HG03045 (cell line): ENCODE data around the gene JAKMIP2.
"Not testable (repeated sequence)": the region's sequence is repeated elsewhere in the genome, so short reads cannot be mapped to it uniquely, and the experiment has no call there.

Experiments
- ATAC-seq: cut with Tn5 transposase; IDR thresholded peaks from one replicate; pipeline ENCODE4 v1.9.1; 2021; ENCODE audit warnings: mild to moderate bottlenecking, moderate library complexity; ENCODE audit not compliant: unreplicated experiment

The JAKMIP2 gene

GRCh38 chr5:147750065-147750464, 32.5 kb downstream of the JAKMIP2 start:
- no peak for ATAC-seq

DNA sequence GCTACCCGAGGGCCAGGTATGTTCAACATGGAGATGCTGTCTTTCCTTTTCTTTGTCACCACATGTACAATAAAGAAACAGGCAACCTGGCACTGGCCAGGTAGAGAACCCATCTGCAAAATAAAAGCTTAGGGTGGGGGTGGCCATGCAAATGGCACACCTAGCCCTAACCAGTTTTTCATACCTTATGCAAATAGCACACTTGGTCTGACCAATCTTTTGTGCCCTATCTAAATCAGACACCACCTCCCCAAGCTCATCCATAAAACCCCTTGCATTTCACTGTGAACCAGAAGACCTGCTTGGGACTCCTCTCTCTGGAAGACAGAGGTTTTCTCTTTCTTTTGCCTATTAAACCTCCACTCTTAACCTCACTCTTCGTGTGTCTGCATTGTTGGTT, 33.9 kb downstream of the JAKMIP2 start:
- ATAC-seq, result no peak

DNA sequence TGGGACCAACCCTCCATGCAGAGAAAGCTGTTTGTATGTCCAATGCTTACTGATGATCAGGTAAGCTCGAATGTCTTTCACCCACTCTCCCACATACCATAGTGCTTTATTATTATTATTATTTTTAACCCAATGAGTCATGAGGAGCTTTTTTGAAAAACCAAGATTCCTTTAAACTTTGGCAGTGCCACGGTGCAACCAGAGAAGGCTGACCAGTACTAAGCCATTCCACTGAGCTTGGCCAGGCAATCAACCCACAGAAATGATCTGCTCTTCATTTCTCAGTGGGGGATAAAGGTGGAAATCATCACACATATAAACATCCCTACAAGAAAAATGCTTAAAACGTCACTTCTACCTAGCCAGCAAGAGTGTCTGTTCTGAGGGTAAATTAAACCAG, 35.5 kb downstream of the JAKMIP2 start:
- no peak for ATAC-seq

GRCh38 chr5:147743678-147744374, 38.7 kb downstream of the JAKMIP2 start:
- no peak for ATAC-seq

- ATAC-seq, result no peak
Measured at GRCh38 chr5:147743012-147743411, 39.5 kb downstream of the JAKMIP2 start.

GRCh38 chr5:147742151-147742550, 40.4 kb downstream of the JAKMIP2 start:
- ATAC-seq, result no peak

DNA sequence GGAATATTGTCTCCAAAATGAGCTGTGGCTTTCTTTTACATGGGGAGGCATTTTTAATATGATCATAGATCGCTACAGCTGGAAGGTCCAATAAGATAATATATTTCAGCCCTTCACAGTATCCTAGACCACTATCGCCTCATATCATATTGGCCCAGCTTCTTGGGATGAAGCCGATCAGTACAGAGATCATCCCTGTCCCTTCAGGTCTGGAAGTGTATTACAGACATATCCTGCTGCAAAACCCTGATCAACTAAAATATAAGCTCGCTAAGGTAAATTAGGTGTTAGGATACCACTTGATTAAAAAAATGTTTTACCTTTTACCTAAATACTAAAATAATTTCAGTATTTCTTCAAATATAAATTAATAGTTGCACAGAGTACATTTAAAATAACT, 41.7 kb downstream of the JAKMIP2 start:
- ATAC-seq, result no peak

GRCh38 chr5:147737921-147738320, 44.6 kb downstream of the JAKMIP2 start:
- ATAC-seq, result no peak

GRCh38 chr5:147735621-147736125, 46.9 kb downstream of the JAKMIP2 start:
- no peak for ATAC-seq

DNA sequence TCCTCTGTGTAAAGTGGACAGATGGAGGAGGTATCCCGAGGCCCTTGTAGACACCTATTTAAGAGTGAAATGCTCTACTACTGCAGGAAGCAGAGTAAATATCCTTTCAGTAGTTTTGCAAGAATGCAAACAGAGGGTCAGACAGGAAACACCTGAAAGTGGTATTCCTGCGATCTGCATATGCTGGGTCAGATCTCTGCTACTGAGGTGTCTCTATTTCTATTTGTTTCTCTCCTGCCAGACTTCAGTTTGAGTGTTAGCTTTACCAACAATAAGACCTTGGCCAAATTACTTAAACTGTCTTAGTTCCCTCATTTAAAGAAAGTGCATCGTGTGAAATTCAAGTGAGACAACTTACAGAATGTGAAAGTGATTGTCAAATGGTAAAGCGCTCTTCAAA, 47.6 kb downstream of the JAKMIP2 start:
- ATAC-seq, result no peak

DNA sequence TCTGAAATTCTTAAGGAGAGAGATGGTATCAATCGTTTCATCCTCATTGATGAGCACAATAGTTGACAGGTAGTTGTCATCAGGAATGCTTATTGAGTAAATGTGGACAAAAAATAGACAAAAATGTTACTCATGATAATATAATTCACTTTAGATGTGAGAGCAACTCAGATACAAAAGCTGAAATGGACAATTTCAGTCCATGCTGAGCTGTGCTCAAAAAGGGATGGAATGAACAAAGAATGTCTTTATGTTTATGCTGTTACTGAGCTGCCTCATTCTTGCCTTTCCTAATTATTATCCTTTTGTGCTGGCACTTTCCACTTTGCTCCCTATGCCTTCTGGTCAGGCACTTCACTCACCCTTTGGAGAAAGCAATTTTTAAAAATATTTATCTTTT, 49.5 kb downstream of the JAKMIP2 start:
- no peak for ATAC-seq

GRCh38 chr5:147732291-147732883, 50.1 kb downstream of the JAKMIP2 start:
- ATAC-seq, result no peak

DNA sequence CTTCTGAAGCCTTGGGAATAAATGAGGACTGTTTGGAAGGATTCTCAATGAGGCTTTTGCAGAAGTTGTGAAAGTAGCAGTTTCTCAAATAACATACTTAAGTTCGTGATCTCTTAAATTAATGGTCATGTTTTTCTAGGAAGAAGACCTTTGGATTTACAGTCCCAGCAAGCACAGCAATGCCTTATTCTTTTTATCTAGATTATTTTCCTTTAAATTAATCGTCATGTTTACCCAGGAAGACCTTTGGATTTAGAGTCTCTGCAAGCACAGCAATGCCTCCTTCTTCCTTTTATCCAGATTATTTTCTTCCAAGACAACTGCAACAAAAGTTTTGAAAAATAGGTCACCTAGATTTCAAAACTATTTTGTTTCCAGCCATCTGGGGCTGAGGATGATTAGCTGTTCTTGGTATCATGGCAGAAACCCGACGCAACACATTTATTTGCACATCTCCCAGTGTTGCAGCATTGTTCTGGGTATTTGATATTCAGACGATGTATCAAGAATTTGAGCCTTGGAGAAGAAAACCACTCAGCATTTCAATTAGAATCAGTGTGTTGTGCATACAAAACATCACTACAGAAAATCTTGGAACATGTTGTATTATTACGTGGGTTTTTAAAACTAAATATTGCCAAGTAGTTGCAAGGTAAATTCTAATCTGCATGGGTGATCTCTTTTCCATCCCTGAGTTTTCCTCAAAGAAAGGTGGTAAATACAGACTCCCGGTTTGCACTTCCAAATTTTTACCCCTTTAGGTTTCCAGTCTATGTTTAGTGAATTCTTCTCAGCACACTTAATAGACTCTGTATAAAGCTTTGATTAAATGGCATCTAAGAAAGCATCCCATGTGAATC, 50.9 kb downstream of the JAKMIP2 start:
- no peak for ATAC-seq

DNA sequence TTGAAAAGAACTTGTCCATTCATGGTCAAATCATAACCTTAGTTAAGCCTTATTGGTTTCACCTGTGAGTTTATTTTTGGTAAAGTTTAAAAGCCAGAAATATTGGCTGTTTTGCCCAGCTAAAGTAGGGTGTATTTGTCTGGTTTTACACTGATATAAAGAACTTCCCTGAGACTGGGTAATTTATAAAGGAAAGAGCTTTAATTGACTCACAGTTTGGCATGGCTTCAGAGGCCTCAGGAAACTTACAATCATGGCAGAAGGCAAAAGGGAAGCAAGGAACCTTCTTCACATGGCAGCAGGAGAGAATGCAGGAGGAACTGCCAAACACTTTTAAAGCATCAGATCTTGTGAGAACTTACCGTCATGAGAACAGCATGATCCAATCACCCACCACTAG, 55.3 kb downstream of the JAKMIP2 start:
- no peak for ATAC-seq

DNA sequence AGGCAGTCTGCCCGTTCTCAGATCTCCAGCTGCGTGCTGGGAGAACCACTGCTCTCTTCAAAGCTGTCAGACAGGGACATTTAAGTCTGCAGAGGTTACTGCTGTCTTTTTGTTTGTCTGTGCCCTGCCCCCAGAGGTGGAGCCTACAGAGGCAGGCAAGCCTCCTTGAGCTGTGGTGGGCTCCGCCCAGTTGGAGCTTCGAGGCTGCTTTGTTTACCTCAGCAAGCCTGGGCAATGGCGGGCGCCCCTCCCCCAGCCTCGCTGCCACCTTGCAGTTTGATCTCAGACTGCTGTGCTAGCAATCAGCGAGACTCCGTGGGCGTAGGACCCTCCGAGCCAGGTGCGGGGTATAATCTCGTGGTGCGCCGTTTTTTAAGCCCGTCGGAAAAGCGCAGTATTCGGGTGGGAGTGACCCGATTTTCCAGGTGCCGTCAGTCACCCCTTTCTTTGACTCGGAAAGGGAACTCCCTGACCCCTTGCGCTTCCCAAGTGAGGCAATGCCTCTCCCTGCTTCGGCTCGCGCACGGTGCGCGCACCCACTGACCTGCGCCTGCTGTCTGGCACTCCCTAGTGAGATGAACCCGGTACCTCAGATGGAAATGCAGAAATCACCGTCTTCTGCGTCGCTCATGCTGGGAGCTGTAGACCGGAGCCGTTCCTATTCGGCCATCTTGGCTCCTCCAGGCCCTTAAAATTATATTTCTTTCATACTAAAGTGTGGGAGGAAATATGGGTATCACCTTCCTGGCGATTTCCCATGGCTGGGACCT, 61.2 kb downstream of the JAKMIP2 start:
- ATAC-seq, result not testable (repeated sequence)

DNA sequence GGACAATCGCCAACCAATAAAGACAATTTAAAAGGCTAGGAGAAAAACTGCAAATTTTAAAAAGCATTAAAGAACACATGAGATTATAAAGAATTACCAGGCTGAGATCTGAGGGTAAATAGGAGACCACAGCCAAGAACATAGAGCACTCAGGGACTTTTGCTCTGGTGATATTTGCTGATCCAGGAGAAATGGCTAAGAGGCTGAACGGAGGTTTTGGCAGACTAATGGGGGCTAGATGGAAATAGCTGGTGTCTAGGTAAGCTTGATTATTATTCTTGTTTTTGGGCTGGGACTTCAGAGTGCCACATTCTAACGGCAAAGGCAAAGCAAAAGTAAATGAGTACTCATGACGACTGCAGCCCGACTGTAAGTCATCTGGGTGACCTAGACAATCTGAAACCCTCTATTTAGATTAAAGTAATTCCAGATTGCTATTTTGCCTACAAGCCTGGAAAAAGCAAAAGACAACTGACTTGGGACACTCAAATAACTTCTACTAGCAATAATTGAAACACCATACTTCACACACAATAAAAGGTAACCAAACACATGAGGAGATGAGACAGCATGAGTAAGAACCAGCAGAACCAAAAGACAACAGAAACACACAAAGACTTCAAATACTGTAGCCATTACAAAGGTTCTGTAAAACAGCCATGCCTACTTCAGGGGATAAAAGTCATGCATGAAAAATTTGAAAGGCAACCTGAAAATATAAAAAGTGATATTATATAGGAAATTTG, 68.8 kb downstream of the JAKMIP2 start:
- ATAC-seq, result no peak

GRCh38 chr5:147712598-147712997, 69.9 kb downstream of the JAKMIP2 start:
- ATAC-seq, result no peak

GRCh38 chr5:147712019-147712418, 70.5 kb downstream of the JAKMIP2 start:
- ATAC-seq, result no peak

DNA sequence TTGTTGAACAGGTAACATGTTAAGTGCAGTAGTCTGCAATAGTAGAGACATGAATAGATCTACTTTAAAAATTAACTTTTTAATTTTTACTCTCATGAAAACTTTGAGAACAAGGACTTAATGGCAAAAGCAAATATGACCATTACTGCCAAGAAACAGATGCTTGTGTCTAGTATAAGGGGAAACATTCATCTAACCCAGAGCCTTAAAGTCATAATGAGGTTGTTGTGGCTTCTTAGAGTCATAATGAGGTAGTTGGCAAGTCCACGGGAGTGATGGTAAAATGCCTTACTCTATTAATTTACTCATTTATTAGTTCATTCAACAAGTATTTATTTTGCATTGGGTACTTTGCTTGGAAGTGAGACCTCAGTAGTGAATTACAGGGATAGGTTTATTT, 71.5 kb downstream of the JAKMIP2 start:
- no peak for ATAC-seq

- ATAC-seq, result no peak
Measured at GRCh38 chr5:147708708-147709107, 73.8 kb downstream of the JAKMIP2 start.
